ENCODE results near the gene PTPRB.
A peak's percentile ranks its signal among the peaks of the same experiment; 100 is the strongest.

The PTPRB gene

DNA sequence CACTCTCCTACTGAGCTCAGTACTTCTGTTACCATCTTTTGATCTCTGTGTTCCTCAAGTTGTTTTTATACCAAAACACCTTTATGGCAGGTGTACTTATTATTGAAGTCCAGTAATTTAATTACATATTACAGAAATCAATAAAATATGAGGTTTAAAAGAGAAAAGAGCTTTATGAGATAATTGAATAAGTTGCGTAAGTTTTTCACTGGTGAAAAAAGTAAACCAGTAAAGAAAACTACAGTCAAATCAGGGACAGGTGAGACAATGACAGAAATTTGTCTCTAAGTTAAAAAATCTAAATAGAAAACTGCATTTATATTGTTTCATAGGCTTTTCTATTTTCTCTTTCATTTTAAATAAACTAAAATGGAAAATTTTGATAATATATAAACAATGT lies 29.1 kb upstream of the PTPRB start:
- TF ChIP-seq EP300 (IDR thresholded peaks at IDR 0.05; ENCODE audit: borderline replicate concordance): no peak
- no peak for TF ChIP-seq EGR1 (IDR thresholded peaks at IDR 0.05)
- no peak for TF ChIP-seq YY1 (IDR thresholded peaks at IDR 0.05; ENCODE audit: low read depth)

DNA sequence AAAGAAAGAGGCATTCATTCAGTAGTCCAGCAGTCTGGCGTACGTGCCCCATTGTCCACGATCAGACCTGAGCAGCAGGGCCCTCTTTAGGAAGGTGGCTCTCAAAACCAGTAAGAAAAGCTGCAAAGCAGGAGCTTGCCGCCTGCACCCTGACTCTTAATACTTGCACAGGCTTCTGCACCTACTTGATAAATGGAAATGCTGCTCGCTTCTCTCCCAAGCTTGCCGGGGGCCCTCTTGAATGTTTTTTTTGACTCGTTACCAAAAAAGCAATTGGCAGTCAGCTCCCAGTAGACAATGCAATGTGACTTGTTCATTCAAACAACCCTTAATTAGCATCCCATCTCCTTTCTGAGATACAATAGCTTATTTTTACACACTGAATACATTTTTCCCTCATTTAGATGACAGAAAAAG lies 27.2 kb upstream of the PTPRB start:
- no peak for TF ChIP-seq FOXM1 (IDR thresholded peaks at IDR 0.05; ENCODE audit: borderline replicate concordance, low read depth)
- no peak for TF ChIP-seq TEAD4 (IDR thresholded peaks at IDR 0.05)
- TF ChIP-seq RAD21 (IDR thresholded peaks at IDR 0.05; ENCODE audit: low read depth): no peak
- TF ChIP-seq, protein P1, sequence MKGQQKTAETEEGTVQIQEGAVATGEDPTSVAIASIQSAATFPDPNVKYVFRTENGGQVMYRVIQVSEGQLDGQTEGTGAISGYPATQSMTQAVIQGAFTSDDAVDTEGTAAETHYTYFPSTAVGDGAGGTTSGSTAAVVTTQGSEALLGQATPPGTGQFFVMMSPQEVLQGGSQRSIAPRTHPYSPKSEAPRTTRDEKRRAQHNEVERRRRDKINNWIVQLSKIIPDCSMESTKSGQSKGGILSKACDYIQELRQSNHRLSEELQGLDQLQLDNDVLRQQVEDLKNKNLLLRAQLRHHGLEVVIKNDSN (IDR thresholded peaks at IDR 0.05): no peak
- no peak for TF ChIP-seq CREB1 (IDR thresholded peaks at IDR 0.05; ENCODE audit: low read depth)
- no peak for TF ChIP-seq YY1 (IDR thresholded peaks at IDR 0.05; ENCODE audit: low read depth)
- TF ChIP-seq, protein P2, sequence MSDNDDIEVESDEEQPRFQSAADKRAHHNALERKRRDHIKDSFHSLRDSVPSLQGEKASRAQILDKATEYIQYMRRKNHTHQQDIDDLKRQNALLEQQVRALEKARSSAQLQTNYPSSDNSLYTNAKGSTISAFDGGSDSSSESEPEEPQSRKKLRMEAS (IDR thresholded peaks at IDR 0.05): no peak
- TF ChIP-seq NFIC (IDR thresholded peaks at IDR 0.05): no peak
- TF ChIP-seq, protein P3, sequence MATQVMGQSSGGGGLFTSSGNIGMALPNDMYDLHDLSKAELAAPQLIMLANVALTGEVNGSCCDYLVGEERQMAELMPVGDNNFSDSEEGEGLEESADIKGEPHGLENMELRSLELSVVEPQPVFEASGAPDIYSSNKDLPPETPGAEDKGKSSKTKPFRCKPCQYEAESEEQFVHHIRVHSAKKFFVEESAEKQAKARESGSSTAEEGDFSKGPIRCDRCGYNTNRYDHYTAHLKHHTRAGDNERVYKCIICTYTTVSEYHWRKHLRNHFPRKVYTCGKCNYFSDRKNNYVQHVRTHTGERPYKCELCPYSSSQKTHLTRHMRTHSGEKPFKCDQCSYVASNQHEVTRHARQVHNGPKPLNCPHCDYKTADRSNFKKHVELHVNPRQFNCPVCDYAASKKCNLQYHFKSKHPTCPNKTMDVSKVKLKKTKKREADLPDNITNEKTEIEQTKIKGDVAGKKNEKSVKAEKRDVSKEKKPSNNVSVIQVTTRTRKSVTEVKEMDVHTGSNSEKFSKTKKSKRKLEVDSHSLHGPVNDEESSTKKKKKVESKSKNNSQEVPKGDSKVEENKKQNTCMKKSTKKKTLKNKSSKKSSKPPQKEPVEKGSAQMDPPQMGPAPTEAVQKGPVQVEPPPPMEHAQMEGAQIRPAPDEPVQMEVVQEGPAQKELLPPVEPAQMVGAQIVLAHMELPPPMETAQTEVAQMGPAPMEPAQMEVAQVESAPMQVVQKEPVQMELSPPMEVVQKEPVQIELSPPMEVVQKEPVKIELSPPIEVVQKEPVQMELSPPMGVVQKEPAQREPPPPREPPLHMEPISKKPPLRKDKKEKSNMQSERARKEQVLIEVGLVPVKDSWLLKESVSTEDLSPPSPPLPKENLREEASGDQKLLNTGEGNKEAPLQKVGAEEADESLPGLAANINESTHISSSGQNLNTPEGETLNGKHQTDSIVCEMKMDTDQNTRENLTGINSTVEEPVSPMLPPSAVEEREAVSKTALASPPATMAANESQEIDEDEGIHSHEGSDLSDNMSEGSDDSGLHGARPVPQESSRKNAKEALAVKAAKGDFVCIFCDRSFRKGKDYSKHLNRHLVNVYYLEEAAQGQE (IDR thresholded peaks at IDR 0.05; ENCODE audit: low read depth): no peak
- TF ChIP-seq CEBPB (IDR thresholded peaks at IDR 0.05): no peak
- no peak for TF ChIP-seq TCF12 (IDR thresholded peaks at IDR 0.05; ENCODE audit: low read depth)
- TF ChIP-seq ZBTB7A (IDR thresholded peaks at IDR 0.05; ENCODE audit: low read depth): no peak
- TF ChIP-seq EGR1 (IDR thresholded peaks at IDR 0.05): no peak
- no peak for TF ChIP-seq EP300 (IDR thresholded peaks at IDR 0.05; ENCODE audit: borderline replicate concordance)

DNA sequence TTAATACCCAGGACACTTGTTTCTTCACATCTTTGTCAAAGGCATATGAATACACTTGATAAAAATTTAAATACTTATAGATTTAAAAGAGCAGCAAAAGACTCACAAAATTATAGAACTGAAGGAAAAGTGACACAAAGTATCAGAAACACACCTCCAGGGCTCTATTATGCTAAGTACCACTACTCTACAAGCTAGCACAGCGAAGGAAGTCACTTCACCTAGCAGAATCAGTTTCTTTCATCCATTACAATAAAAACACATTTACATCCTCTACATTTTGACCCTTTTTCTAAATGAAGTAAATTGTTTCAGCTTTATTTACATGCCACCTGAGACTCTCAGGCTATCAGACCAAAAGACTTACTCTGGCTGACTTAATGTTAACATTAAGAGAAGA lies 26.6 kb upstream of the PTPRB start:
- TF ChIP-seq FOXM1 (IDR thresholded peaks at IDR 0.05; ENCODE audit: borderline replicate concordance, low read depth) (no peak), RAD21 (IDR thresholded peaks at IDR 0.05; ENCODE audit: low read depth) (no peak), YY1 (IDR thresholded peaks at IDR 0.05; ENCODE audit: low read depth) (no peak), TEAD4 (IDR thresholded peaks at IDR 0.05) (no peak), CEBPB (IDR thresholded peaks at IDR 0.05) (no peak), NFIC (IDR thresholded peaks at IDR 0.05) (no peak)
- TF ChIP-seq, protein P2 (IDR thresholded peaks at IDR 0.05): no peak
- TF ChIP-seq, protein P1 (IDR thresholded peaks at IDR 0.05): no peak

DNA sequence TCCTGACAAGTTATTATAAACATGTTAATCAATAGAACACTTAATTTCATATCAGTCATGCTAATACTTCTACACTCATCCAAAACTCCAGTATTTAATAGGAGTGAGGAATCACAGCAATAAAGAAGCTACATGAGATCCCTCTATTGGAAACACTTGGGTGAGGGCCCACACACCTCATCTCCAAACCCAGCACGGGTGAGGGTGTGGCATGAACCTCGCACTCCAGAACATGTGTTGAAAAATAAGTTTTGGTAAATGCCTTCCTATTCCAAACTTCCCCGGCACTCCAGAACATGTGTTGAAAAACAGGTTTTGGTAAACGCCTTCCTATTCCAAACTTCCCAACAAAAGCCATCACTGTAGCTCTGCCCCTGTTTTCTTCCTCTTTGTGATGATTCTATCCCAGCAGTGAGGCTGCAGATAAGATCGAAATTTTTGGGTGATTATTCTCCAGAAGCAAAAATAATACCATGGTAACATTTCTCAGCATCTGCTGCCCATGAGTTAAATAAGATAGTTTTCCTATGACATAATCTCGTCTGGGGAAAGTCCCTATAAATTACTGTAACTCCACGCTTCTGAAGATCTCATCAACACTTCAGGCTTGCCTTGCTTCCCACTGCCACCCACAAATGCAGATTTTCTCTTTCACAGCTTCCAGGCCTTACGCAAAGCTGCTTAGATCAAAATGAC lies 24.4 kb upstream of the PTPRB start:
- TF ChIP-seq EGR1 (IDR thresholded peaks at IDR 0.05) (no peak), YY1 (IDR thresholded peaks at IDR 0.05; ENCODE audit: low read depth) (no peak), RAD21 (IDR thresholded peaks at IDR 0.05; ENCODE audit: low read depth) (no peak), TEAD4 (IDR thresholded peaks at IDR 0.05) (no peak), TAF1 (IDR thresholded peaks at IDR 0.05; ENCODE audit: low read depth) (no peak), CEBPB (IDR thresholded peaks at IDR 0.05) (no peak), FOXM1 (IDR thresholded peaks at IDR 0.05; ENCODE audit: borderline replicate concordance, low read depth) (no peak)
- TF ChIP-seq, protein P3 (IDR thresholded peaks at IDR 0.05; ENCODE audit: low read depth): no peak

DNA sequence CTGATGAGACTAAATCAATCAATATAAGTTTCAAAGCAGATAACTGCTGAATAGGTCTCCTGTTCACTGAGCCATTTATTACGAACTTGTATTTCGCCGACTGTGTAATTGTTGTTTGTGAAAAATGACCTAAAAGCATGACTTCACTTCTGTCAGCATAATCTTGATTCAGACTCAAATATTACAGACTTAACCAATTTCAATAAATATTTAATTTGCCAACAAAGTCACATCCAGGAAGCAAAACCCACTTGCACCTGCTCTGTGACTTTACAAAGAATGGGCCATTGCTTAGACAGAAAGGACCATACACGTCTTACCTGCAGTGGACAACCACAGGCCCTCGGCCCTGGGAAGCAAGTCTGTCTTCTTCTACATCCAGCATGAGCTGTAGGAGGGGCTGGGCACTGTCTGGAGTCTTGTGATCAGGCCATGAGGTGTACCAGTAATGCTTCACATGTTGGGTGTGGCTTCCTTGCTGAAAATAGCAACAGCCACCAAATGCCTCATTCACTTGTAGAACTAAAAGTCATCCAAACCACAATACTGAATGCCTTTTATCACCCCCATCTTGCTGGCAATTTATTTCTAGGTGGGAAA lies 23.5 kb upstream of the PTPRB start:
- TF ChIP-seq, protein P2 (IDR thresholded peaks at IDR 0.05): peak; percentile 33; the same call in 1 of the 2 replicates
- TF ChIP-seq EP300 (IDR thresholded peaks at IDR 0.05; ENCODE audit: borderline replicate concordance): no peak

DNA sequence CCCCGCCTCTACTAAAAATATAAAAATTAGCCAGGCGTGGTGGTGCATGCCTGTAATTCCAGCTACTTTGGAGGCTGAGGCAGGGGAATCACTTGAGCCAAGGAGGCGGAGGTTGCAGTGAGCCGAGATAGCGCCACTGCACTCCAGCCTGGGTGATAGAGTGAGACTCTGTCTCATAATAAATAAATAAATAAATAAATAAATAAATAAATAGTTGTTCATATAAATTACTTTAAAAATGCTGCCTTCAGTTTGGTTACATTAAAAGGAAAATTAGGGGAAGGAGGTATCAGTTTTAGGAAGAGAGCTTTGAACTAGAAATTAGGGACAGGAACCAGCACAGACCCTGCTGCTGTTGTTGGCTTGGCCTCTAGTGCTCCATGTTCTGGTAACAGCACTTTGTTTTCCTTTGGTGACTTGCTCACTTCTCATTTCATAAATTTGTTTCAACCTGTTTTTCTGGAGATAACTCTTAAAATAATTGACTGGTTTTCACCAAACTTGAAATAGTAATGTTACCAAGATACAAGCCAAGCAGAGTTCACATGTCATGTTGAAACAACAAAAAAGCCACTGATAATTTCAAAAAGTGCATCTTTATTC lies 22.9 kb upstream of the PTPRB start:
- TF ChIP-seq CEBPB (IDR thresholded peaks at IDR 0.05): no peak
- TF ChIP-seq, protein P2 (IDR thresholded peaks at IDR 0.05): no peak
- TF ChIP-seq TCF12 (IDR thresholded peaks at IDR 0.05; ENCODE audit: low read depth): no peak
